DND-41 (cell line): Measurements from ENCODE around the gene NLRP6.

Experiments used
- CTCF ChIP-seq: IDR thresholded peaks from 2 replicates; pipeline ENCODE4 v1.5.1; 2012; ENCODE audit warnings: borderline replicate concordance, low read length, moderate library complexity, mild to moderate bottlenecking; ENCODE audit not compliant: poor library complexity, severe bottlenecking; ENCODE audit errors: extremely low read depth
- EZH2 ChIP-seq: IDR thresholded peaks from 3 replicates; pipeline ENCODE4 v1.6.1; 2012; ENCODE audit warnings: borderline replicate concordance, low read depth, mild to moderate bottlenecking, moderate library complexity, low read length, inconsistent platforms; ENCODE audit not compliant: severe bottlenecking

GRCh38 chr11:272195-272930 is 5.8 kb upstream of the NLRP6 start:
- TF ChIP-seq CTCF (no peak), EZH2 (no peak)
